HL-60 (cell line): ENCODE data around the gene MON2.

Source experiments
- DNase-seq, 2 experiments: peaks; one replicate each; pipeline ENCODE4 v3.0.0-alpha.2; 2010 to 2020; ENCODE audit warnings: low read depth in 1 of 2, low spot score in 1 of 2
- H3K27ac ChIP-seq: fragments of 250-450 bp; sonication (Bioruptor Pico); replicated peaks from 2 replicates; pipeline ENCODE4 v1.5.1; 2020; ENCODE audit warnings: mild to moderate bottlenecking, moderate library complexity
- H3K27me3 ChIP-seq: fragments of 250-450 bp; sonication (Bioruptor Pico); 2 replicates; pipeline ENCODE4 v1.5.1; 2021; ENCODE audit warnings: mild to moderate bottlenecking, moderate library complexity; ENCODE audit not compliant: insufficient read depth, poor library complexity, severe bottlenecking
- H3K4me3 ChIP-seq: replicated peaks from 2 replicates; pipeline ENCODE4 v1.5.1; 2011; ENCODE audit warnings: mild to moderate bottlenecking, control low read depth, low read length; ENCODE audit not compliant: insufficient read depth
- GABPA ChIP-seq: IDR thresholded peaks from 2 replicates; pipeline ENCODE4 v1.6.1; 2012; ENCODE audit warnings: low read depth
- POLR2AphosphoS5 ChIP-seq: IDR thresholded peaks from 2 replicates; pipeline ENCODE4 v1.6.1; 2012; ENCODE audit warnings: low read depth
- SPI1 ChIP-seq: IDR thresholded peaks from 2 replicates; pipeline ENCODE4 v1.6.1; 2012; ENCODE audit warnings: low read depth, mild to moderate bottlenecking, borderline replicate concordance
- TF ChIP-seq, protein P1 (sequence below): IDR thresholded peaks from 2 replicates; pipeline ENCODE4 v1.6.1; 2012; ENCODE audit warnings: low read depth; ENCODE audit not compliant: insufficient replicate concordance
- TF ChIP-seq, protein P2 (sequence below): IDR thresholded peaks from one replicate; pipeline ENCODE4 v1.5.1; 2011; ENCODE audit warnings: low read length, control low read depth, inconsistent platforms; ENCODE audit not compliant: insufficient read depth

MON2 gene

DNA sequence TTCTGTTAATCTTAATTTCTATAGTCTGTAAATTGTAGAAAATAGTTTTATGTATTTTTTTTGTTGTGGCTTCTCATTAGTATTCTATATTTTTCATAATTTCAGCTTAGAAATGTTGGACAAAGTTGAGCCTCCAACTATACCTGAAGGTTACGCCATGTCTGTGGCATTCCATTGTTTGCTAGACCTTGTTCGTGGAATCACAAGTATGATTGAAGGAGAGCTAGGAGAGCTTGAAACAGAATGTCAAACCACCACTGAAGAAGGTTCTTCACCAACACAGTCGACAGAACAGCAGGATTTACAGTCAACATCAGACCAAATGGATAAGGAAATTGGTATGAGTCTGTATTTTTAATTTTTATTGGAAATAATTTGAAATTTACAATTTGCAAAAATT lies 65.7 kb downstream of the MON2 start:
- Histone ChIP-seq H3K27ac (no peak overlapping the region), H3K27me3 (no peaks in the 10 kb centered on the region), H3K4me3 (no peak overlapping the region)
- no peak for DNase-seq
- TF ChIP-seq POLR2AphosphoS5 (no peak), GABPA (no peak), SPI1 (no peak)
- TF ChIP-seq, protein P1, sequence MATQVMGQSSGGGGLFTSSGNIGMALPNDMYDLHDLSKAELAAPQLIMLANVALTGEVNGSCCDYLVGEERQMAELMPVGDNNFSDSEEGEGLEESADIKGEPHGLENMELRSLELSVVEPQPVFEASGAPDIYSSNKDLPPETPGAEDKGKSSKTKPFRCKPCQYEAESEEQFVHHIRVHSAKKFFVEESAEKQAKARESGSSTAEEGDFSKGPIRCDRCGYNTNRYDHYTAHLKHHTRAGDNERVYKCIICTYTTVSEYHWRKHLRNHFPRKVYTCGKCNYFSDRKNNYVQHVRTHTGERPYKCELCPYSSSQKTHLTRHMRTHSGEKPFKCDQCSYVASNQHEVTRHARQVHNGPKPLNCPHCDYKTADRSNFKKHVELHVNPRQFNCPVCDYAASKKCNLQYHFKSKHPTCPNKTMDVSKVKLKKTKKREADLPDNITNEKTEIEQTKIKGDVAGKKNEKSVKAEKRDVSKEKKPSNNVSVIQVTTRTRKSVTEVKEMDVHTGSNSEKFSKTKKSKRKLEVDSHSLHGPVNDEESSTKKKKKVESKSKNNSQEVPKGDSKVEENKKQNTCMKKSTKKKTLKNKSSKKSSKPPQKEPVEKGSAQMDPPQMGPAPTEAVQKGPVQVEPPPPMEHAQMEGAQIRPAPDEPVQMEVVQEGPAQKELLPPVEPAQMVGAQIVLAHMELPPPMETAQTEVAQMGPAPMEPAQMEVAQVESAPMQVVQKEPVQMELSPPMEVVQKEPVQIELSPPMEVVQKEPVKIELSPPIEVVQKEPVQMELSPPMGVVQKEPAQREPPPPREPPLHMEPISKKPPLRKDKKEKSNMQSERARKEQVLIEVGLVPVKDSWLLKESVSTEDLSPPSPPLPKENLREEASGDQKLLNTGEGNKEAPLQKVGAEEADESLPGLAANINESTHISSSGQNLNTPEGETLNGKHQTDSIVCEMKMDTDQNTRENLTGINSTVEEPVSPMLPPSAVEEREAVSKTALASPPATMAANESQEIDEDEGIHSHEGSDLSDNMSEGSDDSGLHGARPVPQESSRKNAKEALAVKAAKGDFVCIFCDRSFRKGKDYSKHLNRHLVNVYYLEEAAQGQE, result no peak
- TF ChIP-seq, protein P2, sequence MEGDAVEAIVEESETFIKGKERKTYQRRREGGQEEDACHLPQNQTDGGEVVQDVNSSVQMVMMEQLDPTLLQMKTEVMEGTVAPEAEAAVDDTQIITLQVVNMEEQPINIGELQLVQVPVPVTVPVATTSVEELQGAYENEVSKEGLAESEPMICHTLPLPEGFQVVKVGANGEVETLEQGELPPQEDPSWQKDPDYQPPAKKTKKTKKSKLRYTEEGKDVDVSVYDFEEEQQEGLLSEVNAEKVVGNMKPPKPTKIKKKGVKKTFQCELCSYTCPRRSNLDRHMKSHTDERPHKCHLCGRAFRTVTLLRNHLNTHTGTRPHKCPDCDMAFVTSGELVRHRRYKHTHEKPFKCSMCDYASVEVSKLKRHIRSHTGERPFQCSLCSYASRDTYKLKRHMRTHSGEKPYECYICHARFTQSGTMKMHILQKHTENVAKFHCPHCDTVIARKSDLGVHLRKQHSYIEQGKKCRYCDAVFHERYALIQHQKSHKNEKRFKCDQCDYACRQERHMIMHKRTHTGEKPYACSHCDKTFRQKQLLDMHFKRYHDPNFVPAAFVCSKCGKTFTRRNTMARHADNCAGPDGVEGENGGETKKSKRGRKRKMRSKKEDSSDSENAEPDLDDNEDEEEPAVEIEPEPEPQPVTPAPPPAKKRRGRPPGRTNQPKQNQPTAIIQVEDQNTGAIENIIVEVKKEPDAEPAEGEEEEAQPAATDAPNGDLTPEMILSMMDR, result no peak

- TF ChIP-seq SPI1 (no peak), GABPA (no peak), POLR2AphosphoS5 (no peak)
- TF ChIP-seq, protein P2, result no peak
- TF ChIP-seq, protein P1, result no peak
- Histone ChIP-seq H3K4me3 (no peak overlapping the region), H3K27me3 (no peaks in the 10 kb centered on the region), H3K27ac (no peak overlapping the region)
- DNase-seq, result no peak
Observed at GRCh38 chr12:62533087-62533754, 66.6 kb downstream of the MON2 start.

- Histone ChIP-seq H3K27me3 (no peaks in the 10 kb centered on the region), H3K27ac (no peak overlapping the region), H3K4me3 (no peak overlapping the region)
- DNase-seq, result no peak
- TF ChIP-seq POLR2AphosphoS5, result no peak
- no peak for TF ChIP-seq GABPA
- TF ChIP-seq, protein P2, result no peak
- TF ChIP-seq SPI1, result no peak
- TF ChIP-seq, protein P1, result no peak
Observed at GRCh38 chr12:62533755-62534107, 67.1 kb downstream of the MON2 start.
